HEK293 (cell line): ENCODE results near the gene ISCU.

Source experiments
- ATF2 ChIP-seq: fragments of 450-650 bp; formaldehyde crosslinking; IDR thresholded peaks from 2 replicates; pipeline ENCODE4 v1.5.1; 2016; ENCODE audit warnings: missing biosample characterization, missing genetic modification characterization, low read depth
- ZBTB8A ChIP-seq: fragments of 450-650 bp; formaldehyde crosslinking; IDR thresholded peaks from 2 replicates; pipeline ENCODE4 v1.5.1; 2016; ENCODE audit warnings: missing biosample characterization, missing genetic modification characterization
- ZNF175 ChIP-seq: fragments of 450-650 bp; formaldehyde crosslinking; IDR thresholded peaks from 2 replicates; pipeline ENCODE4 v1.5.1; 2016; ENCODE audit warnings: missing biosample characterization, missing genetic modification characterization
- ZNF555 ChIP-seq: fragments of 450-650 bp; formaldehyde crosslinking; conservative IDR thresholded peaks from 2 replicates; pipeline ENCODE4 v1.5.1; 2017; ENCODE audit warnings: missing biosample characterization, mild to moderate bottlenecking, missing genetic modification characterization, inconsistent platforms
- TF ChIP-seq, protein P1 (sequence below): fragments of 450-650 bp; formaldehyde crosslinking; IDR thresholded peaks from 2 replicates; pipeline ENCODE4 v1.5.1; 2016; ENCODE audit warnings: missing biosample characterization, missing genetic modification characterization
- TF ChIP-seq, protein P2 (sequence below): fragments of 450-650 bp; formaldehyde crosslinking; IDR thresholded peaks from 2 replicates; pipeline ENCODE4 v1.5.1; 2016; ENCODE audit warnings: missing biosample characterization, missing genetic modification characterization
- TF ChIP-seq, protein P3 (sequence below): fragments of 450-650 bp; formaldehyde crosslinking; IDR thresholded peaks from 2 replicates; pipeline ENCODE4 v1.5.1; 2016; ENCODE audit warnings: missing biosample characterization, missing genetic modification characterization

- TF ChIP-seq, protein P1, sequence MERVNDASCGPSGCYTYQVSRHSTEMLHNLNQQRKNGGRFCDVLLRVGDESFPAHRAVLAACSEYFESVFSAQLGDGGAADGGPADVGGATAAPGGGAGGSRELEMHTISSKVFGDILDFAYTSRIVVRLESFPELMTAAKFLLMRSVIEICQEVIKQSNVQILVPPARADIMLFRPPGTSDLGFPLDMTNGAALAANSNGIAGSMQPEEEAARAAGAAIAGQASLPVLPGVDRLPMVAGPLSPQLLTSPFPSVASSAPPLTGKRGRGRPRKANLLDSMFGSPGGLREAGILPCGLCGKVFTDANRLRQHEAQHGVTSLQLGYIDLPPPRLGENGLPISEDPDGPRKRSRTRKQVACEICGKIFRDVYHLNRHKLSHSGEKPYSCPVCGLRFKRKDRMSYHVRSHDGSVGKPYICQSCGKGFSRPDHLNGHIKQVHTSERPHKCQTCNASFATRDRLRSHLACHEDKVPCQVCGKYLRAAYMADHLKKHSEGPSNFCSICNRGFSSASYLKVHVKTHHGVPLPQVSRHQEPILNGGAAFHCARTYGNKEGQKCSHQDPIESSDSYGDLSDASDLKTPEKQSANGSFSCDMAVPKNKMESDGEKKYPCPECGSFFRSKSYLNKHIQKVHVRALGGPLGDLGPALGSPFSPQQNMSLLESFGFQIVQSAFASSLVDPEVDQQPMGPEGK (tag by site-specific recombination), result no peak
- TF ChIP-seq ZBTB8A (tag by site-specific recombination) (no peak), ZNF175 (tag by site-specific recombination) (no peak), ZNF555 (tag by site-specific recombination) (no peak), ATF2 (tag by site-specific recombination) (no peak)
- TF ChIP-seq, protein P2, sequence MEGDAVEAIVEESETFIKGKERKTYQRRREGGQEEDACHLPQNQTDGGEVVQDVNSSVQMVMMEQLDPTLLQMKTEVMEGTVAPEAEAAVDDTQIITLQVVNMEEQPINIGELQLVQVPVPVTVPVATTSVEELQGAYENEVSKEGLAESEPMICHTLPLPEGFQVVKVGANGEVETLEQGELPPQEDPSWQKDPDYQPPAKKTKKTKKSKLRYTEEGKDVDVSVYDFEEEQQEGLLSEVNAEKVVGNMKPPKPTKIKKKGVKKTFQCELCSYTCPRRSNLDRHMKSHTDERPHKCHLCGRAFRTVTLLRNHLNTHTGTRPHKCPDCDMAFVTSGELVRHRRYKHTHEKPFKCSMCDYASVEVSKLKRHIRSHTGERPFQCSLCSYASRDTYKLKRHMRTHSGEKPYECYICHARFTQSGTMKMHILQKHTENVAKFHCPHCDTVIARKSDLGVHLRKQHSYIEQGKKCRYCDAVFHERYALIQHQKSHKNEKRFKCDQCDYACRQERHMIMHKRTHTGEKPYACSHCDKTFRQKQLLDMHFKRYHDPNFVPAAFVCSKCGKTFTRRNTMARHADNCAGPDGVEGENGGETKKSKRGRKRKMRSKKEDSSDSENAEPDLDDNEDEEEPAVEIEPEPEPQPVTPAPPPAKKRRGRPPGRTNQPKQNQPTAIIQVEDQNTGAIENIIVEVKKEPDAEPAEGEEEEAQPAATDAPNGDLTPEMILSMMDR (tag by site-specific recombination), result no peak
- TF ChIP-seq, protein P3, sequence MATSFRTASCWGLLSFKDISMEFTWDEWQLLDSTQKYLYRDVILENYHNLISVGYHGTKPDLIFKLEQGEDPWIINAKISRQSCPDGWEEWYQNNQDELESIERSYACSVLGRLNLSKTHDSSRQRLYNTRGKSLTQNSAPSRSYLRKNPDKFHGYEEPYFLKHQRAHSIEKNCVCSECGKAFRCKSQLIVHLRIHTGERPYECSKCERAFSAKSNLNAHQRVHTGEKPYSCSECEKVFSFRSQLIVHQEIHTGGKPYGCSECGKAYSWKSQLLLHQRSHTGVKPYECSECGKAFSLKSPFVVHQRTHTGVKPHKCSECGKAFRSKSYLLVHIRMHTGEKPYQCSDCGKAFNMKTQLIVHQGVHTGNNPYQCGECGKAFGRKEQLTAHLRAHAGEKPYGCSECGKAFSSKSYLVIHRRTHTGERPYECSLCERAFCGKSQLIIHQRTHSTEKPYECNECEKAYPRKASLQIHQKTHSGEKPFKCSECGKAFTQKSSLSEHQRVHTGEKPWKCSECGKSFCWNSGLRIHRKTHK (tag by site-specific recombination), result no peak
These were observed 51.2 kb downstream of the ISCU start for GRCh38 chr12:108613548-108613947.
